ENCODE results near the gene NDUFA8.

DNA sequence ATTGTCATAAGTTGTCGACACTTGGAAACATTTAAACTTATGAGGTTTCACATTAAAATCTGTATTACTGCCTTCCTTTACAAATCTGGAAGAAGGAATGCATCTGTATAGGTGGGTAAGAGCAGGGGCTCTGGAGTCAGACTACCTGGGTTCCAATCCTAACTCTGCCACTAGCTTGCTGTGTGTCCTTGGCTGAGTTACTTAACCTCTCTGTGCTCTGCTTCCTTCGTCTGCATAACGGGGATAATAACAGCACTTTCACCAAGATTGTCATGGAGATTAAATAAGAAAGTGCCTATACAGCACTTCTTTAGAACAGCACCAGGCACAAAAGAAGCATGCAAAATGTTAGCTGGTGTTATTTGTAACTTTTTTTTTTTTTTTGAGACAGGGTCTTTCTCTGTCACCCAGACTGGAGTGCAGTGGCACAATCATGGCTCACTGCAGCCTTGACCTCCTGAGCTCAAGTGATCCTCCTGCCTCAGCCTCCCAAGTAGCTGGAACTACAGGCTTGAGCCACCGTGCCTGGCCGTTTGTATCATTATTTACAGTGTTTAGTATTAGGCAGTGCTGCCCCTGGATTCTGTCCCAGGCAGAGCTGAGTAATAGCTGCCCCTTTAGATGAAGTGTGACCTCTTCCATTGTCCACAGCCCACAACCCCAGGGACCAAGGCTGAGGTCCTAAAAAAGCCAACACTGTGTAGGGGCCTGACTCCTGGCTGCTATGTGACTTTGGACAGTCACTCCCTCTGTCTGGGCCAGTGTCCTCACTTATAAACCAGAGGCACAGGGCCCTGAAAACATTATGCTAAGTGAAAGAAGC, 41.0 kb downstream of the NDUFA8 start:
- TF ChIP-seq POLR2AphosphoS5 (IDR thresholded peaks at IDR 0.05), result no peak
- TF ChIP-seq POLR2A (IDR thresholded peaks at IDR 0.05), result no peak
- TF ChIP-seq, protein P1, sequence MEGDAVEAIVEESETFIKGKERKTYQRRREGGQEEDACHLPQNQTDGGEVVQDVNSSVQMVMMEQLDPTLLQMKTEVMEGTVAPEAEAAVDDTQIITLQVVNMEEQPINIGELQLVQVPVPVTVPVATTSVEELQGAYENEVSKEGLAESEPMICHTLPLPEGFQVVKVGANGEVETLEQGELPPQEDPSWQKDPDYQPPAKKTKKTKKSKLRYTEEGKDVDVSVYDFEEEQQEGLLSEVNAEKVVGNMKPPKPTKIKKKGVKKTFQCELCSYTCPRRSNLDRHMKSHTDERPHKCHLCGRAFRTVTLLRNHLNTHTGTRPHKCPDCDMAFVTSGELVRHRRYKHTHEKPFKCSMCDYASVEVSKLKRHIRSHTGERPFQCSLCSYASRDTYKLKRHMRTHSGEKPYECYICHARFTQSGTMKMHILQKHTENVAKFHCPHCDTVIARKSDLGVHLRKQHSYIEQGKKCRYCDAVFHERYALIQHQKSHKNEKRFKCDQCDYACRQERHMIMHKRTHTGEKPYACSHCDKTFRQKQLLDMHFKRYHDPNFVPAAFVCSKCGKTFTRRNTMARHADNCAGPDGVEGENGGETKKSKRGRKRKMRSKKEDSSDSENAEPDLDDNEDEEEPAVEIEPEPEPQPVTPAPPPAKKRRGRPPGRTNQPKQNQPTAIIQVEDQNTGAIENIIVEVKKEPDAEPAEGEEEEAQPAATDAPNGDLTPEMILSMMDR (IDR thresholded peaks at IDR 0.05), result no peak

All from transverse colon (tissue), 4 donors.